ENCODE measurements around the gene APOA4.

Gene APOA4

DNA sequence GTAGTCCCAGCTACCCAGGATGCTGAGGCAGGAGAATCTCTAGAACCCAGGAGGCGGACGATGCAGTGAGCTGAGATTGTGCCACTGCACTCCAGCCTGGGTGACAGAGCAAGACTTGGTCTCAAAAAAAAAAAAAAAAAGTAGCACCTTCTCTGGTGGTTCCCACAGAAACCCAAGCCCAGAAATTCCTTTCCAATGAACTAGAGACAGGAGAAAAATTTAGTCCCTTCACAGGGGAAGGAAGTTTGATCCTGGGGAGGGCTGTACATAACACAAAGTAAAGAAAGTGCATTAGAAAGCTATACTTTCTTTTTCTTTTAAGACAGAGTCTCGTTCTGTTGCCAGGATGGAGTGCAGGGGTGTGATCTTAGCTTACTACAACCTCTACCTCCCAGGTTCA, 39.8 kb upstream of the APOA4 start:
- DNase-seq = no peak
- Histone ChIP-seq H3K9me3 (ENCODE audit: insufficient read depth, low read length, severe bottlenecking) (no peaks in the 10 kb centered on the region), H3K4me2 (ENCODE audit: insufficient read depth, low read length) (no peak overlapping the region), H3K9ac (ENCODE audit: low read depth, low read length) (no peak overlapping the region), H3K27ac (ENCODE audit: low read length) (no peak overlapping the region), H3K36me3 (ENCODE audit: insufficient read depth, low read length) (peaks cover 67% of the 10 kb centered on the region), H3K4me3 (ENCODE audit: low read depth in 1 of 2, low read length in 2 of 2) (no peak overlapping the region), H4K20me1 (ENCODE audit: insufficient read depth, low read length) (no peaks in the 10 kb centered on the region), H3K27me3 (ENCODE audit: insufficient read depth, low read length, poor library complexity) (no peaks in the 10 kb centered on the region), H3K79me2 (ENCODE audit: insufficient read depth, low read length) (no peaks in the 10 kb centered on the region), H3K4me1 (ENCODE audit: insufficient read depth, low read length) (no peaks in the 10 kb centered on the region), H2AFZ (ENCODE audit: low read depth, low read length) (no peak overlapping the region)
- ATAC-seq (ENCODE audit: insufficient read depth, low read depth) = no peak
- no peak for TF ChIP-seq EZH2 (IDR thresholded peaks at IDR 0.05; ENCODE audit: borderline replicate concordance, low read depth, low read length, severe bottlenecking)
- TF ChIP-seq, protein P1, sequence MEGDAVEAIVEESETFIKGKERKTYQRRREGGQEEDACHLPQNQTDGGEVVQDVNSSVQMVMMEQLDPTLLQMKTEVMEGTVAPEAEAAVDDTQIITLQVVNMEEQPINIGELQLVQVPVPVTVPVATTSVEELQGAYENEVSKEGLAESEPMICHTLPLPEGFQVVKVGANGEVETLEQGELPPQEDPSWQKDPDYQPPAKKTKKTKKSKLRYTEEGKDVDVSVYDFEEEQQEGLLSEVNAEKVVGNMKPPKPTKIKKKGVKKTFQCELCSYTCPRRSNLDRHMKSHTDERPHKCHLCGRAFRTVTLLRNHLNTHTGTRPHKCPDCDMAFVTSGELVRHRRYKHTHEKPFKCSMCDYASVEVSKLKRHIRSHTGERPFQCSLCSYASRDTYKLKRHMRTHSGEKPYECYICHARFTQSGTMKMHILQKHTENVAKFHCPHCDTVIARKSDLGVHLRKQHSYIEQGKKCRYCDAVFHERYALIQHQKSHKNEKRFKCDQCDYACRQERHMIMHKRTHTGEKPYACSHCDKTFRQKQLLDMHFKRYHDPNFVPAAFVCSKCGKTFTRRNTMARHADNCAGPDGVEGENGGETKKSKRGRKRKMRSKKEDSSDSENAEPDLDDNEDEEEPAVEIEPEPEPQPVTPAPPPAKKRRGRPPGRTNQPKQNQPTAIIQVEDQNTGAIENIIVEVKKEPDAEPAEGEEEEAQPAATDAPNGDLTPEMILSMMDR (IDR thresholded peaks at IDR 0.05; ENCODE audit: borderline replicate concordance, extremely low read depth, low read length, poor library complexity, severe bottlenecking) = no peak

DNA sequence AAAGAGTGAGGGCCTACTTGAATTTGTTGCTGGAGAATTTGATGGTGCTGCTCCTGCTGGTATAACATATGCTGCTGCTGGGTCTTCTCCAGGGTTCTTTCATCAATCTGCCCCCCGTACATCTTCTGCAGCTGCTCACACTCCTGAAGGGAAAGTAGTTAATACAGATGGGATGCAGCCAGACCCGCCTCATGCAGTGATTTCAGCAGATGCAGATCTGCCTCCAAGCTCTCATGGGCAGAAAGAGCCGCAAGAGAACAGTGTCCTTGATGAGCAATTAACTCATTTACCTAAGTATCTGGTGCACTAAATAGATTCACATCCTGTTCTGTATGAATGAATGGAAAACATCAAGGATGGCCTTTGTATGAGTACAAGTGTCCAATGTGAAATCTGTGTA, 39.1 kb upstream of the APOA4 start:
- ATAC-seq (ENCODE audit: insufficient read depth, low read depth) (no peak), DNase-seq (no peak)
- Histone ChIP-seq H3K9ac (ENCODE audit: low read depth, low read length) (no peak overlapping the region), H3K27me3 (ENCODE audit: insufficient read depth, low read length, poor library complexity) (no peaks in the 10 kb centered on the region), H4K20me1 (ENCODE audit: insufficient read depth, low read length) (no peaks in the 10 kb centered on the region), H3K4me3 (ENCODE audit: low read depth in 1 of 2, low read length in 2 of 2) (no peak overlapping the region), H3K27ac (ENCODE audit: low read length) (no peak overlapping the region), H3K4me1 (ENCODE audit: insufficient read depth, low read length) (no peaks in the 10 kb centered on the region), H3K79me2 (ENCODE audit: insufficient read depth, low read length) (no peaks in the 10 kb centered on the region), H3K36me3 (ENCODE audit: insufficient read depth, low read length) (peaks cover 65% of the 10 kb centered on the region), H2AFZ (ENCODE audit: low read depth, low read length) (no peak overlapping the region), H3K9me3 (ENCODE audit: insufficient read depth, low read length, severe bottlenecking) (no peaks in the 10 kb centered on the region), H3K4me2 (ENCODE audit: insufficient read depth, low read length) (no peak overlapping the region)
- no peak for TF ChIP-seq EZH2 (IDR thresholded peaks at IDR 0.05; ENCODE audit: borderline replicate concordance, low read depth, low read length, severe bottlenecking)
- TF ChIP-seq, protein P1 (IDR thresholded peaks at IDR 0.05; ENCODE audit: borderline replicate concordance, extremely low read depth, low read length, poor library complexity, severe bottlenecking) = no peak

DNA sequence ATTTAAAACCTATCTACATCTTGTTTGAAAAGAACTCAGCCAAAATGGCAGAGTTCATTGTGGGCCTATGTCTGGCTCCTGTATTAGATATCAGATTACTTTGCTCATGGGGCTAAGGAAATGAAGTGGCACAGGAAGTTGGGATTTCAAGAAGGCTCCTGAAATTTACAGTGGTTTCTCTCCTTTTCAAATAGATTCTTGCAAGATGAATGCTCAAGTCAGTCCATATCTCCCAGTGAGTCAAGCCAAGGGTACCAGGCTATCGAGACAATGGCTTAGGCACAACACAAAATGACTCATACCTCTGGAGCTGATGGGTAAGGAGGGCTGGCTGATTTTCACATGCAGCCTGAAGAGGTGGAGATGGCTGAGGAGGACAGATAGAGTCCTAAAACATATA, 38.4 kb upstream of the APOA4 start:
- H3K4me2 ChIP-seq (ENCODE audit: insufficient read depth, low read length) = no peak overlapping the region
- TF ChIP-seq, protein P1 (IDR thresholded peaks at IDR 0.05; ENCODE audit: borderline replicate concordance, extremely low read depth, low read length, poor library complexity, severe bottlenecking) = no peak
- no peak for TF ChIP-seq EZH2 (IDR thresholded peaks at IDR 0.05; ENCODE audit: borderline replicate concordance, low read depth, low read length, severe bottlenecking)
- peaks cover 59% of the 10 kb centered on the region for H3K36me3 ChIP-seq (ENCODE audit: insufficient read depth, low read length)
- H3K27ac ChIP-seq (ENCODE audit: low read length) = no peak overlapping the region
- no peaks in the 10 kb centered on the region for H3K4me1 ChIP-seq (ENCODE audit: insufficient read depth, low read length)
- H3K9ac ChIP-seq (ENCODE audit: low read depth, low read length) = no peak overlapping the region
- no peaks in the 10 kb centered on the region for H3K27me3 ChIP-seq (ENCODE audit: insufficient read depth, low read length, poor library complexity)
- H3K9me3 ChIP-seq (ENCODE audit: insufficient read depth, low read length, severe bottlenecking) = no peaks in the 10 kb centered on the region
- no peak overlapping the region for H3K4me3 ChIP-seq (ENCODE audit: low read depth in 1 of 2, low read length in 2 of 2)
- no peak overlapping the region for H2AFZ ChIP-seq (ENCODE audit: low read depth, low read length)
- no peaks in the 10 kb centered on the region for H4K20me1 ChIP-seq (ENCODE audit: insufficient read depth, low read length)
- DNase-seq = no peak
- no peaks in the 10 kb centered on the region for H3K79me2 ChIP-seq (ENCODE audit: insufficient read depth, low read length)
- ATAC-seq (ENCODE audit: insufficient read depth, low read depth) = no peak

DNA sequence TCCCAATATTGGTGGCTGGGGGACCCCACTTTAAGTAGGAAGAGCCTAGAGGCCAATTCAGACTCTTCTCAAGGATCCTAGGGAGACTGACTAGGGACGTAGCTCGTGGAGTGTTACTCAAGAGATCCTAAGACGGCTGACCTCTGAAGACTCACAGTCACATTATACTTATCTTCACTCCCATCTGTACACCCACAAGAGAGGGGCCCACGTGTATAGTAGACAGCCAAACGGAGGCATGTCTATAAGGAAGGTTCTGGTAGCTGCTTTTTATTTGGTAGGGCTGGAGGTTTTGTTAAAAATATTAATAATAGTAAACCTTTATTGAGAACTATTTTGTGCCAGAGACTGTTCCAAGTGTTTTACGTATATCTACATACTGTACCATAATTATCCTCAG, 37.2 kb upstream of the APOA4 start:
- no peak for ATAC-seq (ENCODE audit: insufficient read depth, low read depth)
- H3K4me3 ChIP-seq (ENCODE audit: low read depth in 1 of 2, low read length in 2 of 2) = no peak overlapping the region

More for the DNA sequence above, 37.2 kb upstream of the APOA4 start:
- no peak for TF ChIP-seq EZH2 (IDR thresholded peaks at IDR 0.05; ENCODE audit: borderline replicate concordance, low read depth, low read length, severe bottlenecking)
- TF ChIP-seq, protein P1 (IDR thresholded peaks at IDR 0.05; ENCODE audit: borderline replicate concordance, extremely low read depth, low read length, poor library complexity, severe bottlenecking) = no peak
- Histone ChIP-seq H3K4me1 (ENCODE audit: insufficient read depth, low read length) (peaks cover under 1% of the 10 kb centered on the region; the same call in 1 of the 2 replicates), H3K9ac (ENCODE audit: low read depth, low read length) (no peak overlapping the region), H4K20me1 (ENCODE audit: insufficient read depth, low read length) (no peaks in the 10 kb centered on the region), H3K4me2 (ENCODE audit: insufficient read depth, low read length) (no peak overlapping the region), H3K27ac (ENCODE audit: low read length) (no peak overlapping the region), H3K27me3 (ENCODE audit: insufficient read depth, low read length, poor library complexity) (no peaks in the 10 kb centered on the region), H2AFZ (ENCODE audit: low read depth, low read length) (no peak overlapping the region), H3K9me3 (ENCODE audit: insufficient read depth, low read length, severe bottlenecking) (no peaks in the 10 kb centered on the region), H3K79me2 (ENCODE audit: insufficient read depth, low read length) (no peaks in the 10 kb centered on the region), H3K36me3 (ENCODE audit: insufficient read depth, low read length) (peaks cover 59% of the 10 kb centered on the region)
- DNase-seq = no peak

Data from DND-41 (cell line).